Hepatocyte (in vitro differentiated cells): ENCODE data around the gene CMSS1. TPM values are rescaled to one million over a fixed set of nuclear protein-coding genes. Genes with fewer than 3 reads are reported as not detected.

Experiments used
- DNase-seq: peaks from one replicate; pipeline ENCODE4 v3.0.0-alpha.2; 2016; ENCODE audit warnings: low spot score
- H2AFZ ChIP-seq: fragments of 200-600 bp; sonication (generic); 2 replicates; pipeline ENCODE4 v1.6.0; 2016; ENCODE audit warnings: antibody characterized with exemption, mild to moderate bottlenecking
- H3K27ac ChIP-seq: fragments of 200-600 bp; sonication (generic); 2 replicates; pipeline ENCODE4 v1.5.1; 2016; ENCODE audit warnings: mild to moderate bottlenecking
- H3K27me3 ChIP-seq: fragments of 200-600 bp; sonication (generic); 2 replicates; pipeline ENCODE4 v1.6.1; 2016
- H3K36me3 ChIP-seq: fragments of 200-600 bp; sonication (generic); replicated peaks from 2 replicates; pipeline ENCODE4 v1.5.1; 2016; ENCODE audit warnings: low read depth; ENCODE audit not compliant: insufficient read depth
- H3K4me1 ChIP-seq: fragments of 200-600 bp; sonication (generic); 2 replicates; pipeline ENCODE4 v1.5.1; 2016; ENCODE audit warnings: mild to moderate bottlenecking, moderate library complexity; ENCODE audit not compliant: insufficient read depth
- H3K4me2 ChIP-seq: fragments of 200-600 bp; sonication (generic); 2 replicates; pipeline ENCODE4 v1.6.0; 2016
- H3K4me3 ChIP-seq: fragments of 200-600 bp; sonication (generic); 2 replicates; pipeline ENCODE4 v1.5.1; 2016; ENCODE audit warnings: mild to moderate bottlenecking
- H3K79me2 ChIP-seq: fragments of 200-600 bp; sonication (generic); 2 replicates; pipeline ENCODE4 v1.6.0; 2017; ENCODE audit warnings: mild to moderate bottlenecking
- H3K9me2 ChIP-seq: fragments of 200-600 bp; sonication (generic); replicated peaks from 2 replicates; pipeline ENCODE4 v1.6.0; 2017; ENCODE audit warnings: mild to moderate bottlenecking; ENCODE audit not compliant: insufficient read depth
- H3K9me3 ChIP-seq: fragments of 200-600 bp; sonication (generic); 2 replicates; pipeline ENCODE4 v1.5.1; 2016; ENCODE audit warnings: low read depth, mild to moderate bottlenecking
- H4K20me1 ChIP-seq: fragments of 200-600 bp; sonication (generic); 2 replicates; pipeline ENCODE4 v1.6.0; 2016; ENCODE audit warnings: mild to moderate bottlenecking; ENCODE audit not compliant: insufficient read depth, poor library complexity, severe bottlenecking
- EZH2 ChIP-seq: fragments of 200-600 bp; sonication (generic); IDR thresholded peaks from 2 replicates; pipeline ENCODE4 v1.6.1; 2016; ENCODE audit warnings: antibody characterized with exemption, mild to moderate bottlenecking, borderline replicate concordance
- EZH2phosphoT487 ChIP-seq: fragments of 200-600 bp; sonication (generic); IDR thresholded peaks from one replicate; pipeline ENCODE4 v1.6.1; 2018; ENCODE audit warnings: antibody characterized with exemption, mild to moderate bottlenecking, low read depth, moderate library complexity; ENCODE audit not compliant: unreplicated experiment, severe bottlenecking
- WGBS: methylation state at CpG from one replicate; pipeline ENCODE4 v1.1.6; 2016; ENCODE audit warnings: low lambda C conversion rate; ENCODE audit errors: missing lambda C conversion rate; 5-methylcytosine and 5-hydroxymethylcytosine counted together
- polyA plus RNA-seq: library from polyadenylated mRNA; unstranded; fragments of >200 nt; fragmentation: Nextera tagmentation; extraction: Ambion mirVana; gene quantifications from 2 replicates; pipeline ENCODE4 v1.2.1, GENCODE V29; 2016
- total RNA-seq: library from RNA; depleted of rRNA; stranded (reverse); fragments of >200 nt; gene quantifications from 2 replicates; pipeline ENCODE4 v1.2.3, GENCODE V29; 2014
- TF ChIP-seq, protein P1 (sequence below): fragments of 200-600 bp; sonication (generic); IDR thresholded peaks from 2 replicates; pipeline ENCODE4 v1.5.1; 2016; ENCODE audit warnings: antibody characterized with exemption, mild to moderate bottlenecking; ENCODE audit not compliant: poor library complexity

CMSS1 gene
- total and polyA plus RNA-seq, 2 experiments from 2014 or later = 11.8 to 17.0 TPM

- Histone ChIP-seq H3K9me2 (no peaks in the 10 kb centered on the region), H3K9me3 (no peaks in the 10 kb centered on the region), H3K4me2 (no peak overlapping the region), H3K4me1 (peaks cover 6% of the 10 kb centered on the region), H3K79me2 (no peaks in the 10 kb centered on the region), H3K4me3 (no peak overlapping the region), H3K36me3 (no peaks in the 10 kb centered on the region), H3K27me3 (no peaks in the 10 kb centered on the region), H4K20me1 (no peaks in the 10 kb centered on the region), H2AFZ (no peak overlapping the region), H3K27ac (no peak overlapping the region)
- TF ChIP-seq EZH2phosphoT487 (no peak), EZH2 (no peak)
- TF ChIP-seq, protein P1, sequence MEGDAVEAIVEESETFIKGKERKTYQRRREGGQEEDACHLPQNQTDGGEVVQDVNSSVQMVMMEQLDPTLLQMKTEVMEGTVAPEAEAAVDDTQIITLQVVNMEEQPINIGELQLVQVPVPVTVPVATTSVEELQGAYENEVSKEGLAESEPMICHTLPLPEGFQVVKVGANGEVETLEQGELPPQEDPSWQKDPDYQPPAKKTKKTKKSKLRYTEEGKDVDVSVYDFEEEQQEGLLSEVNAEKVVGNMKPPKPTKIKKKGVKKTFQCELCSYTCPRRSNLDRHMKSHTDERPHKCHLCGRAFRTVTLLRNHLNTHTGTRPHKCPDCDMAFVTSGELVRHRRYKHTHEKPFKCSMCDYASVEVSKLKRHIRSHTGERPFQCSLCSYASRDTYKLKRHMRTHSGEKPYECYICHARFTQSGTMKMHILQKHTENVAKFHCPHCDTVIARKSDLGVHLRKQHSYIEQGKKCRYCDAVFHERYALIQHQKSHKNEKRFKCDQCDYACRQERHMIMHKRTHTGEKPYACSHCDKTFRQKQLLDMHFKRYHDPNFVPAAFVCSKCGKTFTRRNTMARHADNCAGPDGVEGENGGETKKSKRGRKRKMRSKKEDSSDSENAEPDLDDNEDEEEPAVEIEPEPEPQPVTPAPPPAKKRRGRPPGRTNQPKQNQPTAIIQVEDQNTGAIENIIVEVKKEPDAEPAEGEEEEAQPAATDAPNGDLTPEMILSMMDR = no peak
- no peak for DNase-seq
- WGBS = 86% methylated on average over 6 of the region's 6 CpGs
Measured at GRCh38 chr3:100131241-100131640, 313.6 kb downstream of the CMSS1 start.

DNA sequence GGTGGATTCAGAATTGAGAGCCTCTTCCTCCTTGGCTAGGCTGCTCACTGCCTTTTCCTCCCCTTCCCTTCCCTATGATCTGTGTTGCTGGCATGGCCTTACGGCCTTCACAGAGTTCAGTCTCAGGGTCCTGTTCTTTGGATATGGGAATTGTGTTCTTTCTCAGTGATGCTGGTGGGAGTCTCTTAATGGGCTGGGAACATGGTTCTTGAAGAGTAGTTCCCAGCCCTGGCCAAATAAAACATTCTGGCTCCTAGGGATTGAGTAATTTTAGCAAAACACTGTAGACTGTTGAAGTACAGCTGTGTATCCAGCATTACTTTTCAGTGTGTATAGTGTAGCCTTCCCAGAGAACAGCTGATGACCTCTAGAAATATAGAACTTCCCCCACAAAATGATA is 319.3 kb downstream of the CMSS1 start:
- H3K27me3 ChIP-seq = no peaks in the 10 kb centered on the region
- H3K4me2 ChIP-seq = no peak overlapping the region
- 100% methylated on average over 1 of the region's 1 CpG for WGBS
- H2AFZ ChIP-seq = no peak overlapping the region
- H3K27ac ChIP-seq = no peak overlapping the region
- TF ChIP-seq EZH2 = no peak
- TF ChIP-seq EZH2phosphoT487 = no peak
- TF ChIP-seq, protein P1 = no peak
- no peak for DNase-seq
- H3K9me2 ChIP-seq = no peaks in the 10 kb centered on the region
- no peaks in the 10 kb centered on the region for H3K9me3 ChIP-seq
- H3K4me1 ChIP-seq = peaks cover 4% of the 10 kb centered on the region
- no peak overlapping the region for H3K4me3 ChIP-seq
- no peaks in the 10 kb centered on the region for H3K79me2 ChIP-seq
- no peaks in the 10 kb centered on the region for H3K36me3 ChIP-seq
- H4K20me1 ChIP-seq = no peaks in the 10 kb centered on the region

GRCh38 chr3:100140976-100141375 is 323.3 kb downstream of the CMSS1 start:
- Histone ChIP-seq H3K4me1 (peaks cover 4% of the 10 kb centered on the region), H3K4me3 (no peak overlapping the region), H3K27ac (no peak overlapping the region), H3K9me3 (peaks cover 6% of the 10 kb centered on the region), H3K79me2 (no peaks in the 10 kb centered on the region), H3K9me2 (no peaks in the 10 kb centered on the region), H3K36me3 (no peaks in the 10 kb centered on the region), H4K20me1 (no peaks in the 10 kb centered on the region), H3K27me3 (no peaks in the 10 kb centered on the region), H3K4me2 (no peak overlapping the region), H2AFZ (no peak overlapping the region)
- no peak for DNase-seq
- 94% methylated on average over 1 of the region's 1 CpG for WGBS
- TF ChIP-seq, protein P1 = no peak
- TF ChIP-seq EZH2 (no peak), EZH2phosphoT487 (no peak)

- no peaks in the 10 kb centered on the region for H3K36me3 ChIP-seq
- no peaks in the 10 kb centered on the region for H4K20me1 ChIP-seq
- no peak for DNase-seq
- no peaks in the 10 kb centered on the region for H3K27me3 ChIP-seq
- H3K27ac ChIP-seq = no peak overlapping the region
- peaks cover 6% of the 10 kb centered on the region for H3K9me3 ChIP-seq
- no peak overlapping the region for H2AFZ ChIP-seq
- H3K4me2 ChIP-seq = no peak overlapping the region
- H3K79me2 ChIP-seq = no peaks in the 10 kb centered on the region
- no peak for TF ChIP-seq EZH2
- no peak for TF ChIP-seq EZH2phosphoT487
- TF ChIP-seq, protein P1 = no peak
- no peaks in the 10 kb centered on the region for H3K9me2 ChIP-seq
- no peak overlapping the region for H3K4me3 ChIP-seq
- WGBS = 95% methylated on average over 1 of the region's 1 CpG
- H3K4me1 ChIP-seq = no peaks in the 10 kb centered on the region
Measured at GRCh38 chr3:100141586-100141985, 323.9 kb downstream of the CMSS1 start.
